ENCODE results near the gene GRPEL1. TPM values are rescaled to one million over a fixed set of nuclear protein-coding genes. Genes with fewer than 3 reads are reported as not detected.
A peak's percentile ranks its signal among the peaks of the same experiment; 100 is the strongest.

The GRPEL1 gene
- total and polyA plus RNA-seq, 2 of the 13 experiments (the other 11 are each of a cell fraction or from before 2014, with no cell fraction given) = 32.3 to 141 TPM

GRCh38 chr4:7021930-7022664 lies 45.8 kb downstream of the GRPEL1 start:
- H3K27me3 ChIP-seq (ENCODE audit: control insufficient read depth in 1 of 2, insufficient read depth in 2 of 2, low read length in 2 of 2) = no peaks in the 10 kb centered on the region
- peak overlapping the region; percentile 6 for H3K27ac ChIP-seq (ENCODE audit: extremely low read length, insufficient read depth, low read length)
- no peaks in the 10 kb centered on the region for H3K79me2 ChIP-seq (ENCODE audit: insufficient read depth, low read length)
- peaks cover 22% of the 10 kb centered on the region for H3K4me1 ChIP-seq (ENCODE audit: insufficient read depth, low read length)
- in situ Hi-C loops (cut with HindIII; ENCODE audit: extremely low pct_ligation_motif_present, low pct_unique_long_range_greater_than_20kb) = no loop called here
- ATAC-seq = no peak
- H3K4me3 ChIP-seq (replicated peaks in 1 of 3; ENCODE audit: insufficient read depth in 1 of 3, low read depth in 2 of 3, low read length in 3 of 3) = no peak overlapping the region
- H3K36me3 ChIP-seq (replicated peaks in 1 of 2; ENCODE audit: control insufficient read depth in 1 of 2, insufficient read depth in 2 of 2, low read length in 2 of 2) = peaks cover 21 to 62% of the 10 kb centered on the region in 2 experiments; a peak in 4 of 5 replicates
- WGBS (ENCODE audit: low lambda C conversion rate) = 85% methylated on average over 12 of the region's 13 CpGs
- no TSS peak for BruUV-seq (replicated peaks)
- DNase-seq (ENCODE audit: low spot score) = no peak
- no peaks in the 10 kb centered on the region for H4K20me1 ChIP-seq (ENCODE audit: insufficient read depth, low read length)
- ChIA-PET CTCF (ENCODE audit: low intra/inter-chr PET ratio, low total read pairs) (no interaction called here), POLR2A (no interaction called here)
- H3K9me3 ChIP-seq (ENCODE audit: low read length) = no peaks in the 10 kb centered on the region
- intact Hi-C loops (cut with micrococcal nuclease; ENCODE audit: unreplicated experiment) = no loop called here
- H3K4me2 ChIP-seq (ENCODE audit: low read depth, low read length) = no peak overlapping the region
- no peak overlapping the region for H2AFZ ChIP-seq (ENCODE audit: low read length)
- no peak overlapping the region for H3K9ac ChIP-seq (ENCODE audit: insufficient read depth, low read depth, low read length)
- no peak for FAIRE-seq
- no peak for TF ChIP-seq MAFF (IDR thresholded peaks at IDR 0.05; ENCODE audit: low read depth, low read length)
- TF ChIP-seq ZNF263 (CRISPR knock-in tag; IDR thresholded peaks at IDR 0.05) = 0 out of 2 replicates have a peak, but pooled peaks have one; percentile 22

GRCh38 chr4:7021355-7021754 lies 46.5 kb downstream of the GRPEL1 start:
- POLR2A ChIA-PET = no interaction called here
- Histone ChIP-seq H3K36me3 (replicated peaks in 1 of 2; ENCODE audit: control insufficient read depth in 1 of 2, insufficient read depth in 2 of 2, low read length in 2 of 2) (peaks cover 21 to 62% of the 10 kb centered on the region in 2 experiments; a peak in 4 of 5 replicates), H3K9me3 (ENCODE audit: low read length) (no peaks in the 10 kb centered on the region), H3K27ac (ENCODE audit: extremely low read length, insufficient read depth, low read length) (no peak overlapping the region), H4K20me1 (ENCODE audit: insufficient read depth, low read length) (no peaks in the 10 kb centered on the region), H3K4me3 (replicated peaks in 1 of 3; ENCODE audit: insufficient read depth in 1 of 3, low read depth in 2 of 3, low read length in 3 of 3) (no peak overlapping the region), H2AFZ (ENCODE audit: low read length) (no peak overlapping the region), H3K4me2 (ENCODE audit: low read depth, low read length) (no peak overlapping the region; the same call in 1 of the 2 replicates), H3K9ac (ENCODE audit: insufficient read depth, low read depth, low read length) (no peak overlapping the region), H3K79me2 (ENCODE audit: insufficient read depth, low read length) (no peaks in the 10 kb centered on the region), H3K4me1 (ENCODE audit: insufficient read depth, low read length) (peaks cover 22% of the 10 kb centered on the region), H3K27me3 (ENCODE audit: control insufficient read depth in 1 of 2, insufficient read depth in 2 of 2, low read length in 2 of 2) (no peaks in the 10 kb centered on the region)
- no peak for ATAC-seq
- no TSS peak for BruUV-seq (replicated peaks)
- 64% methylated on average over 5 of the region's 5 CpGs for WGBS (ENCODE audit: low lambda C conversion rate)
- TF ChIP-seq CEBPB (IDR thresholded peaks at IDR 0.05; ENCODE audit: borderline replicate concordance, low read depth, low read length) (peak; percentile 70; the same call in 1 of the 2 replicates), CEBPG (CRISPR knock-in tag; IDR thresholded peaks at IDR 0.05) (peak; percentile 58; the same call in 1 of the 2 replicates), ZNF460 (CRISPR knock-in tag; IDR thresholded peaks at IDR 0.05; ENCODE audit: borderline replicate concordance) (peak; percentile 49; the same call in 1 of the 2 replicates), ZNF121 (CRISPR knock-in tag; IDR thresholded peaks at IDR 0.05) (peak; percentile 94), SRSF9 (IDR thresholded peaks at IDR 0.05; ENCODE audit: borderline replicate concordance, insufficient read depth, low read depth, low read length, poor library complexity, severe bottlenecking) (no peak), ZMYM3 (CRISPR knock-in tag; IDR thresholded peaks at IDR 0.05) (peak; percentile 15; the same call in 1 of the 2 replicates), CEBPZ (IDR thresholded peaks at IDR 0.05; ENCODE audit: low read length) (no peak), RBM39 (IDR thresholded peaks at IDR 0.05; ENCODE audit: low read depth, low read length, poor library complexity, severe bottlenecking) (no peak)
- CTCF ChIA-PET (ENCODE audit: low intra/inter-chr PET ratio, low total read pairs) = no interaction called here
- in situ Hi-C loops (cut with HindIII; ENCODE audit: extremely low pct_ligation_motif_present, low pct_unique_long_range_greater_than_20kb) = no loop called here
- intact Hi-C loops (cut with micrococcal nuclease; ENCODE audit: unreplicated experiment) = no loop called here
- FAIRE-seq = no peak
- DNase-seq (ENCODE audit: low spot score) = no peak

All from HepG2 (cell line).